Stimulated activated CD8-positive, alpha-beta memory T cell treated with anti-CD3 and anti-CD28 coated beads, Interleukin-15, amount 100 ng/mL, for 4 hours (primary cell): ENCODE measurements around the gene CLCN6.
A peak's percentile ranks its signal among the peaks of the same experiment; 100 is the strongest.
"Not testable (repeated sequence)": the region's sequence is repeated elsewhere in the genome, so short reads cannot be mapped to it uniquely, and the experiment has no call there.

Experiments used
- DNase-seq, 2 donors: peaks; one replicate each; pipeline ENCODE4 v3.0.0-alpha.2; 2020; ENCODE audit warnings: low read depth in 2 of 2

Gene CLCN6

DNA sequence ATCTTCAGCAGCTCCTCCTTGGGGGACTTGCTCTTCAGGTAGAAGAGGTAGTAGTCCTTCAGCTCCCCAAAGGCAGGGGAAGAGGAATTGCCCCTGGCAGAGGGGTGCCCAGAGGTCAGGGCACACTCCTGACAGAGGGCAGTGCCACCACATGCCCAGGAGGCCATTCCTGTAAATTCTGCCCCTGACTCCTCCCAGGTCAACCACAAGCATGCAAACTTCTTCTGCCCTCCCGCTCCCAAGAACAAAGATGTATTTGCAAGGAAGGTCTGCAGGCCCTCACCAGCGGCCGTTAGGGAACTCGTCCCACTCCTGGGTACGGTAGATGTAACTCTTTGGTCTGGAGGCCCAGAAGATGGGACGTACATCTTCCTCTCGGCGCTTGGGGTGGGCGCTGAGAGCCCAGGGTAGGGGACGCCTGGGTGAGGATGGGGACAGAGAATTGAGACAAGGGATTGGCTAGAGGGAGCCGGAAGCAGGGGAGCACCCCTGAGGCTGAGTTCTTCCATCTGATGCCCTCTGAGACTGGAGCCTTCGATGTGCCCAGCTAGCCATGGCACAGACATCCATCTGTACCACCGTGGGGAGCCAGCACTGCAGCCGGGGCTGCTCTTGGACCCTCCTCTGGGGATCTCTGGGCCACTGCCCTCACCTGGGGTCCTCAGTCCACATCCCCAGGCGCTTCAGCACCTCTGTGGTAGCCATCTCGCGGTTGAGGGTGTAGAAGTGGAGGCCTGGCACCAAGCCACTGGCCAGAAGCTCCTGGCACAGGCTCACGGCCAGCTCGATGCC, 11.3 kb upstream of the CLCN6 start:
- DNase-seq: no peak

DNA sequence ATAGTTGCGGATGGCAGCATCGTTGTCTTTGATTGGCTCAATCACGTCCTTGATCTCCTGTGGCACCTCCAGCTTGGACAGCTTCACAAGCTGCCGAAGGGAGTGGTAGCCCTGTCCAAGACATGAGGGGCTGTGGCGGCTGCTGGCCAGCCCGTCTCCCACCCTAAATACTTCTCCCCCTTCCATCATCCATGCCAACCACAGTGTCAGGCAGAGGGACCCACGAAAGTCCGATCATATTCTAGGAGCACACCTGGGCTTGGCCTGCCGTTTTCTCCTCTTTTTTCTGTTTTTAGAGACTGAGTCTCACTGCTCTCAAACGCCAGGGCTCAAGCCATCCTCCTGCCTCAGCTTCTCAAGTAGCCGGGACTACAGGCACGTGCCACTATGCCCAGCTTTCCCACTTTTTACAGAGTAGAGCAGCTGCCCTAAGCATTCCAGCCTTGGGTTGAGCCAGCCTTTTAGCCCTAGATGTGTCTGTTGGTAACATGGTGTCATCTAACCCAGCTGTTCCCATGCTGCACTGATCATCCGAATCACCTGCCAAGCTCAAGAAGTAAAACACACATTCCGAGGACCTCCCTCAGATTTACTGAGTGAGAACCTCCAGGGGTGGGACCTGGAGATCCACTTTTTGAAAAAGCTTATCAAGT, 10.6 kb upstream of the CLCN6 start:
- no peak for DNase-seq

DNA sequence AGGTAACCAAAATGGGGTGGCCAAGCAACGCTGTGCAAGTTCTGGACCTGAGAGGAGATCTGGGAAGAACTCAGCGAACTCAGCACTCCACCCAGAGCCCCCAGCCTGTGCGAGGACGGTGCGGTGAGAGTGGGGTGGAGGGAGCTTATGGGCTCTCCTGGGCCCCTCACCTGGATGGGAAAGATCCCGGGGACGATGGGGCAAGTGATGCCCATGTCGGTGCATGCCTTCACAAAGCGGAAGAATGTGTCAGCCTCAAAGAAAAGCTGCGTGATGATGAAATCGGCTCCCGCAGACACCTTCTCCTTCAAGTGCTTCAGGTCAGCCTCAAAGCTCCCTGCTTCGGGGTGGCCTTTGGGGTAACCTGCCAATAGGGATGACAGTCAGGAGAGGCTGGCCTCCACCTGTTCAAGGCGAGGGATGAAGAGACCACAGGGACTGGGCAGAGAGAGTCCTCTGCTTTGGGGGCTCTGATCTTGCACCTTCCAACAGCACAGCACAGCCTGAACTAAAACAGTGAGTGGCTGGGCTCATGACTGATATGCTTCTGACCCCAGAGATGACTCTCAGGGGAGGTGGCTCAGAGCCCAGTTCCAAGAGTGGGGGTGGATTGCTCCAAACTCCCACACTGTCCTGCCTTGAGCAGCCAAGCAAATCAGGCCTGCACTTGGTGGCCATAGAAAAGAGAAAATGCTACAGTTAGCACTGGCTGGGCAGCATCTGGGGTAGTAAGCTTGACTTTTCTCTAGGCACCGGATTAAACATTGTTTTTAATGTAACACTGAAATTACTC, 9.8 kb upstream of the CLCN6 start:
- DNase-seq: no peak

DNA sequence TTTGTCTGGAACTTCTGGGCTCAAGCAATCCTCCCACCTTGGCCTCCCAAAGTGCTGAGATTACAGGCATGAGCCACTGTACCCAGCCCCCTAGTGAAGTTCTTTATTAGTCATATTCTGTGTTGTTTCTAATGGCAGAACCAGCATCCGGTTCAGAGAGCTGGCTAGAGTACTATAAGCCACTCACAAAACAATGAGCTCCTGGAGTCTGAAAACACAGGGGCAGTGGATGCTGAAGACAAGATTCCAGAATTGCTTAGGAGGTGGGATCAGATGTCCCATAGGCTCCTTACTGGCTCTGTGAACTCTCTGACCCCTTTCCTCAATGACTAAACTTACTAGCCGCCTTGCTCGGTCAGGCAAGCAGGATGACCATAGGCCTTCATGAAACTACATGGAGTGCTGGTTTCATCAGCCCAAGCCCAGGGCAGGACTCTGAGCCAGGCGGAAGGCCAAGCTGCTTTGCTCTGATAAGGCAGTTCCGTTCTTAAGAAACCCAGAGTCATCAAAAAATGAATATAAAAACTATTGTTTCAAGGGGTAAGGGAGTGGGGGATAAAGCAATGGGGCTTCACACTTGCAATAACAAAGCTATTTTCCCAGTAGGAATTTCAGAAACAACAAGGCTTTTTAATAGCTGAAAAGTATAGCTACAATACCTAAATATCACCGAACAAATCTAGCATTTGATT, 8.3 kb upstream of the CLCN6 start:
- DNase-seq: no peak

DNA sequence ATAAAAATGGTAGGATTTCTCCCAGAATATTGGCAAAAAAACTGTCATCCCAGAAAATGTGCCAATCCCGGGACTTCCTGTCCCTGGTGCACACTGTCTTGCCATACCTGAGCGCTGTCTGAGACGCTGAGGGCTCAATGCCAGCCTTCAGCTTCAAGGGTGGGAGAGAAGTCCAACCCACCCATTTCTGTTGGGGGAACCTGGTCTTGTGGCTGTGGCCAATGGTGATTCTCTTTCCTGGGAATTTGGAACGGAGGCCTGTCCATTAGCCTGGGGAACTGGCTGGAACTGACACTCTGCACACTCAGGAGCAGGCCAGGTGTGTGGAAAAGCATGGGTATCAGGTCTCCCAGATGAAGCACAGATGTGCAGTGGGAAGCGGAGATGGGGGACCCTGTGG, 6.9 kb upstream of the CLCN6 start:
- DNase-seq: no peak

DNA sequence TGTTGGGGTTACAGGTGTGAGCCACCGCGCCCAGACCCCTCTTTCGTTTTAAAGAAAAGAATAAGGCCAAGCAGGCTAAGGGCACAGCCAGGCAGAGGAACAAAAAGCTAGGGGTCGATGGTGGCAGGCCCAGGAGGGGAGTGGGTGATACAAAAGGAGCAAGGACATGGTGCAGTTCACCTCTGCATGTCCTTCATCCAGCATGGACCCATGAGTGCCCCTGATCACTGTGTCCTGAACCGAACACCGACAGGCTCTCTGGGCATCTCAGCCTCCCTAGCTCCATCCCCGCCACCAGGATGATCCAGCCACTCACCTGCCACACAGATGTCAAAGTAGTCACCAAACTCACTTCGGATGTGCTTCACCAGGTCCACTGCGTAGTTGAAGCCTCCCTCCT, 6.1 kb upstream of the CLCN6 start:
- DNase-seq: no peak

DNA sequence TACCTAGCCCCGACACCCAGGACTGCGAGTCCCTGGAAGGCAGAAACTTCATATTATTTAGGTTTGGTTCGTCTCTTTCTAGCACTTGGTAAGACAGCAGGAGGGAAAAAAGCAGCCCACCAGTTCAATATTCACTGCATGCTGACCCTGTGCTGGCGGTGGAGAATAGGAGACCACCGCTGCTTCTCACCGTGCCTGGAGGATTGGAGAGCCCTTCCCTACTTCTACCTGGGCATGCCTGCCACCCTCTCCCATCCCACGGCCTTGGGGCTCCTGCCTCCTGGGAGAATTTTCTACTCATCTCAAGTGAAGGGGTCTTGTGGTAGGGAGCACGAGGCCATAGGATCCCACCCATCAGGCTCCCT, 5.6 kb upstream of the CLCN6 start:
- no peak for DNase-seq

DNA sequence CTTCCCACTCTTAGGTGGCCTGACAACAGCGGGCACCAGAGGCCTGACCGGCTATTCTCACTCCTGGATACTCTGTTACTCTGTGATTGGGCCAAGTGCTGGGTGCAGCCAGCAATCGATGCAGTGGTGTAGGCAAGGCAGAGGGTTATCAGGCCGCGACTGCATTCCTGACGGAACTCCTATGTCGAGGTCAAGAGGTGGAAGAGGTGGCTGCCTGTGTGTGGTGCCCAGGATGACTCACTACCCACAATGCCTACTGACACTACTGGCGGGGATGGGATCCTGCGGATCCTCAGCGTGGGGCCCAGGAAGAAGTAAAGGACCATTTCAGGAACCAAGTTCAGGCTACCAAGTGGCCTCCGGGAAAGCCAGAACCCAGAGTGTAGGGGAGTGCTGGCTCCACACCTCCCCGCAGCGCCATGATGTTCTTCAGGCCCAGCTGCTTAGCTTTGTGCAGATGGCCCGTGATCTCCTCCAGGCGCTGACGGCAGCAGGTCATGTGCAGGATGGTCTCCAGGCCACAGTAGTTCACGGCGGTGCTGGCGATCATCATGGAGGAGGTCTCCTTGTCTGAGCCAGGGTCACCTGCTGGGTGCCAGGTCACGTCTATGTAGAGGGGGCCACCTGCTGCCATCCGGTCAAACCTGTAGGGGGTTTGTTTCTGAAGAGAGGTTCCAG, 5.1 kb upstream of the CLCN6 start:
- DNase-seq: no peak

DNA sequence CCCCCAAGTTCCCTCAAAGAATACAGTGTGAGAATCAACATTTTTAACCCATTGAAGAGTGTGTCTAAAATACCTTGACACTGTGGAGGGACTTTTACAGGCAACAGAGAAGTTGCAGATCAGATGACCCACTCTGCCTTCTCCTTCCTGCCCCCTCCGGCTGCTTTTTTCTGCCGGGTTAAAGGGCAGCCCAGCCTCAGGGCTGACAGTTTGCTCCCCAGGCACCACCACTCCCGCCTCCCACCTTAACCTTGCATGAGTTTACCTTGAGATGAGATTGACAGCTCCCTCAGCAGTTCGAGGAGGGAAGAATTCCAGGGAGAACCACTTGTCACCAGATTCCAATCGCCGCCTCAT, 3.4 kb upstream of the CLCN6 start:
- no peak for DNase-seq

DNA sequence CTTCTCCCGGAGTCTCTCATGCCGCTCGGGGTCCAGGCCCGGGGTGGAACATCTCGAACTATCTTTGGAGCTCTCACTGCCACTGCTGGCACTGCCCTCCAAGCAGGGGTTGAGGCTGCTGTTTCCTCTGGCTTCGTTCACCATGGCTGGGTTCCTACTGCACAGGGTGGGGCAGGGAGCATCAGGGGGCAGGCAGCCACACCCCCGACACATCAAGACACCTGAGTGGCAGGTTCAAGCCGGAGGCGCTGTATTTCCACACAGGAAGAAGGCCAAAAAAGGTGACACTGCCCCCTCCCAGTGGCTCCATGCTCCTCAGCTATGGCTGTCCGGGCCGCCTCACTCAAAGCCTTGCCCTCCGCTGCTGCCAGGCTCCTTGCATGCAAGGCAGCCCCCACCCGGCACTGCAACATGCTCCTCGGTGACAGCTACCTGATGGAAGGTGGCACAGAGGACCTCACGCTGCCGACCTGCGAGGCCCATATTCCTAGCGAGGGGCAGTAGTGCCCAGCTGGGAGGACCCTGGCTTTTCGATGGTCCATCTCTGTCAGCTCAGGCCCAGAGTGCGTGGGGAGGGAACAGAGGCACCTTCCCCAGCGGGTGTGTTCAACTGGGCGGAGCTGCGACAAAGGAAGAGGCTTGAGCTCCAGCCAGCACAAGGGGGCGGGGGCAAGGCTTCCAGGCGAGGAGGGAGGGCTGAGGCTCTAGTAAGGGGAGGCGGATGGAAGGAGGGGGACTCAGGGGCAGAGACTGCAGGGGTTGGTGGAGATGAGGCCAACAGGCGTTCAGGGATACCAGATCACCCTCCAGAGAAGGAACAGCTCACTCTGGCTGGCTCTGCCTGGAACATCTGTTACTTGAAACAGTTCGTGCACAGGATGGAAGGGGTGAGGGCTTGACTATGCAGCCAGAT, 2.8 kb upstream of the CLCN6 start:
- DNase-seq: peak; percentile 55

DNA sequence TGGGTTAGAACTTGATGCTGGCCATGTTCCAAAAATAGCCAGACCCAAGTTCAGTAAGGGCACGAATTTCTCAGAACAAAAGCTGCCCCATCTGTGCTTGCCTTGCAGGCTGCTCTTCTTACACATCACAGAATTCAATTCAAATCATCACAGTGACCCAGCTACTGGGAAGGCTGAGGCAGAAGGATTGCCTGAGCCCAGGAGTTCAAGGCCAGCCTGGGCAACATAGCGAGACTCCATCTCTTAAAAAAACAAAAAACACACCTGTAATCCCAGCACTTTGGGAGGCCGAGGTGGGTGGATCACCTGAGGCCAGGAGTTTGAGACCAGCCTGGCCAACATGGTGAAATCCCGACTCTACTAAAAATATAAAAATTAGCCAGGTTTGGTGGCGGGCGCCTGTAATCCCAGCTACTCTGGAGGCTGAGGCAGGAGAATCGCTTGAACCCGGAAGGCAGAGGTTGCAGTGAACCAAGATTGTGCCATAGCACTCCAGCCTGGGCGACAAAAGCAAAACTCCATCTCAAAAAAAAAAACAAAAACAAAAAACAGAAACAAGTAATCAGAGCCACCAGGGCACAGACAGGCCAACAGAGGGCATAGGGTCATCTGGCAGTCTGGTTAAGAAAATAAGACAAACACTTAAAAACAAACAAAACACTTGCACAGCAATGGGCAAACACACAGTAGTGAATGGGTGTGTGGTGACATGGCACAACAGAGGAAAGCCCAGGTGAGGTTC, 1.9 kb upstream of the CLCN6 start:
- not testable (repeated sequence) for DNase-seq

DNA sequence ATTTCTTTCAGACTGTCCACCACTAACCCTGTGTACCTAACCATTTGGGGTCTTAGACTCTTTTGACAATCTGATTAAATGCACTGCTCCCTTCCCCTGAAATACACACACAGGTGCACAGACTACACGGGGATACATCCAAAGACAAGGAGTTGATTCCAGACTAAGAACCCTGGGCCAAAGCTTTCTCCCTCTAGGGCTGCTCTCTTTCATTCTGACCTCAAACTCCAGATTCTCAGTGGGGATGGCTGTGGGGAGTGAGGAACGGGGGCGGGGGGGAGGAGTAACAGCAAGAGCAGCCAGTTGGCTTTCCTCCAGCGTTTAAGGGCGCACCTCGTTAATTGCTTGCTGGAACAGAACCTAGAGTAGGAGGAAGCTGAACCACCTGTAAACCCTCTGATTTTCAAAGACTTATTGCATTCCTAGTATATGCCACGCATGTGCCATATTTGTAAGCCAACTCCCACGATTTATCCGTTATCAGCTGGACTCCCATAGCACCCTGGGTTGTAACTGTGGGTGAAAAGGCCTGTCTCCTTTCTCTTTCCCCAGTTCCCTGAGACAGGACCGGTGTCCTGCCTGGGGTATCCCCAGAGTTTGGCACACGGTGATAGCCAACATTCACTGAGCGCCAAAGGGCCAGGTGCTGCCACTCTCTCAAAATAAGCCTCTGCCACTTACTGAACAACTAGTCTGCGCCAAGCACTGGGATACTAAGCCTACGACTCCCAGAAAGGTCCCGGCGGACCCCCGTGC, 1.1 kb upstream of the CLCN6 start:
- no peak for DNase-seq

DNA sequence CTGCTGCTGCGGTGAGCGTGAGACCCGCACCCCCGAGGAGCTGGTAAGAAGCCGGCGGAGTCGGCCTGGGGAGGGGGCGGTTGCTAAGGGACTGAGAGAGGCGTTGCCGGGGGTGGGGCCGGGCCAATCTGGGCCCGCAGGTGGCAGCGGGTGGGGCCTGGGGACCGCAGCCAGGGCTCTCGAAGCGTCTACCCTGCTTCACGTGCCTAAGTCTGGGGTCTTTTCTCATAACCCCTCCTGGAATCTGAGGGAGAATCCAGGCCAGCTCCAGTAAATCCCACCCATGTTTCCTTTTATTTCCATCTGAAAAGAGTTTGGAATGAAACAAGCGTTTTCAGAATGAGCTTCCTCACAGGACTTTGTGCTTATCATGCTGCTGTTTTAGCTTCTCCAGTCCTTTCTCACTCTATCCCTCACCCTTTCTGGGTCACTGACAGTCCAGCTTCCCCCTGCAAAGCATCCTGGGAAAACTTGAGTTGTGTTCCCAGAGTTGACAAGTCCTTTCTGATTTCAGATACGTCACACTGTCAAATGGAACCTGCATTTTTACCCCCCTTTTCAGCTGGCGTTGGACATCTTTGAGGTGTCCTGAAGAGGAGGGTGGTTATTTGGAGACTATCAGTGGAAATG, 431 bp downstream of the CLCN6 start:
- no peak for DNase-seq

DNA sequence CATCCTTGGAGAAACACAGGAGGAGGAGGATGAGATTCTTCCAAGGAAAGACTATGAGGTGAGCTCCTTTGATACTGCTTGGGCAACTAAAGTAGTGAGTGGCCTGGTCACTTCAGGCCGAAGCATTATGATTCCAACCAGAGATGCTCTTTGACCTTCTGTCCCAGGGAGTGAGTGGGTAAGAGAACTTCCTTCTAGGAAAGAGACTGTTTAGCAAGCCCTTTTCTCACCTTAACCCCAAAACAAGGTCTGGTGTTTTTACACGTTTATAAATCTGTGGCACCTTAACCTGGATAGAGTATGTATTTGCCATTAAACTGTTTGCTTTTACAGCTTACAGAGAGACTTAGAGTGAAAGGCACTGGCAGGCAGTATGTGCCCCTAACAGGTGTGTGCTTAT, 1.1 kb downstream of the CLCN6 start:
- DNase-seq: no peak

DNA sequence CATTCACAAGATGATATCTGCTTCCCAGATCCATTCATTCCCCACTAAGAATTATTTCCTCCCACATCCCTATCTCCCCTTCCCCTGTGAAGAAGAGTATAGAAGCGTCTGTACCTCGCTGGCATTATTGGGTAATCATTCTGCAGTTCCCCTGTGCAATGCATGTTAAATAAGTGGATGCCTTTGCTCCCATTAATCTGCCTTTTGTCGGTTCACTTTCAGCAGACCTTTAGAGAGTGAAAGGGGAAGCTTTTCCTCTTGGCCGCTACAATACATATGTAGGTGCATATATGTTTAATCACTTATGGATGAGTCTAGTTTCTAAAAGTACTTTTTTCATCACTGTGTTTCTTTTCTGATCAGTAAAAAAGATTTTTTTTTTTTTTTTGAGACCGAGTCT, 7.0 kb downstream of the CLCN6 start:
- DNase-seq: no peak

DNA sequence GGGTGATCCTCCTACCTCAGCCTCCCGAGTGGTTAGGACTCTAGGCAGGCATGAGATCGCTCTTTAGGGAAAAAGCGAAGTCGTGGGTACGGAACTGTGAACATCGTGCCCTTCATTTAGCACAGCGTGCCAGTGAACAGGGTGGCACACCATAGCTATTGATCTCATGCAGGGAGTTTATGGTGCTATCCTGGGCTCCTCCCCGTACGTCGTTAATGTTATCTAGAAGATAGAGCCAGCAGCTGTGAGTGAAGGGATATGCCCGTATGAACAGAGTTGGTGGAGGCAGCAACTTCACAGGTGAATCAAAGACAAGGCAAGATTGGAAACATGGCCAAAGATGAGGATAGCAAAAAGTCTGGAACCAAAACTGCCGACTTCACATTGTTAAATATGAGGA, 11.2 kb downstream of the CLCN6 start:
- no peak for DNase-seq

DNA sequence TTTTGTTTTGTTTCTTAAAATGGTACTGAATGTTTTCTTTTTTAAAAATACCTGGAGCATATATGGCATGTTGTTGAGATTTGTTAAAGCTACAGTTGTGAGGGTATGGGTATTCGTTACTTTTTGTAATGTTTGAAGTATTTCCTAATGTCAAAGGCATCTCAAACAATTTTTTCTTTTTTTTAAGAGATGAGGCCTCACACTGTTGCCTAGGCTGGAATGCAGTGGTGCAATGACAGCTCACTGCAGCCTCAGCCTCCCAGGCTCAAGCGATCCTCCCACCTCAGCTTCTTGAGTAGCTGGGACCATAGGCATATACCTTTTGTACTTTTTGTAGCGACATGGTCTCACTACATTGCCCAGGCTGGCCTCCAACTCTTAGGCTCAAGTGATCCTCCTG, 16.1 kb downstream of the CLCN6 start:
- DNase-seq: no peak

DNA sequence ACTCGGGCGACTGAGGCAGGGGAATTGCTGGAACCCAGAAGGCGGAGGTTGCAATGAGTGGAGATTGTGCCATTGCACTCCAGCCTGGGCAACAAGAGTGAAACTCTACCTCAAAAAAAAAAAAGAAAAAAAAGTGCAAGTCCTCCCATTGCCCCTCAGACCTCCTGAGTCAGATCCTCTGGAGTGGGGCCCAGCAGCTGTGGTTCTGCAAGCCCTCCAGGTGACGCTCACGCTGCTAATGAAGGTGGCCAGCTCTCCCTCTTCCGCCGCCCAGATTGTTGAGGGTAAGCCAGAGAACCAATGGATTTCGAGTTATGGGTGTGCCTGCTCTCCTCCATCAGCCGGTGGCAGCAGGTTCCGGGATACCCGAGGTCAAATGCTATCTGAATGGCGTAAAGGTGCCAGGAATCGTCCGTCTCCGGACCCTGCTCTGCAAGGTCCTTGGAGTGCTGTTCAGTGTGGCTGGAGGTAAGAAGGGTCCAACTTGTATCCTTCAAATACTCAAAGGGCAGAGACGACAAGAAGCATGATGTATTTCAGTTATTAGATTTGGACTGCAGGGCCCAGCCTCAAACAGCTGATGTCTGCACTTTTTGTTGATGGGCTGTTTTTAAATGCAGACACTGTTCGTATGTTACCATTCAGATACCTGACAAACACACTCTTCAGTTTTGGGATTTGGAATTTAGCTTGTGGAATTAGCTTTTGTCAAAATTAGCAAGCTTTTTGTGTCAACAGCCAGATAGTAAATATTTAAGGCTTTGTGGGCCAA, 17.6 kb downstream of the CLCN6 start:
- DNase-seq: no peak
